ENCODE measurements around the gene TIMM17A. TPM values are rescaled to one million over a fixed set of nuclear protein-coding genes. Genes with fewer than 3 reads are reported as not detected.

The TIMM17A gene
- total RNA-seq, 2 experiments from 2014 or later: 75.8 to 76.8 TPM

DNA sequence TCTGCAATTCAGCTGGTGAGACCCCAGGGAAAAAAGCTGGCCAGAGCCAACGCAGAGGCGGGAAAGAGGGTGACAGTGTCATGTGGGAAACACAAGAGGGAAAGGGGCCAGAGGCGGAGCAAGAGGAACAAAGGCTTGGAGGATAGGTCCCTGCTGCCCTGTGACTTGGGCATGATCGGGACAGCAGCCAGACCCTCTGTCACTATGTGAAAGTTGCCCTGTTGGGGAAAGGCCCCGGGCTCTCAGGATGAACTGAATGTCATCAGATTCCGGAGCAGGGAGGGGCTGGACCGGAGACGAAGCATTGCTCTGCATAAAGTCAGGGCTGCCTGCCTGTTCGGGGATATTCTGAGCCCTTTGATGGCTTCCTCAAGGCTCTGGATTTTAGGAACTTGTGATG is 49.4 kb downstream of the TIMM17A start:
- TF ChIP-seq, protein P1, sequence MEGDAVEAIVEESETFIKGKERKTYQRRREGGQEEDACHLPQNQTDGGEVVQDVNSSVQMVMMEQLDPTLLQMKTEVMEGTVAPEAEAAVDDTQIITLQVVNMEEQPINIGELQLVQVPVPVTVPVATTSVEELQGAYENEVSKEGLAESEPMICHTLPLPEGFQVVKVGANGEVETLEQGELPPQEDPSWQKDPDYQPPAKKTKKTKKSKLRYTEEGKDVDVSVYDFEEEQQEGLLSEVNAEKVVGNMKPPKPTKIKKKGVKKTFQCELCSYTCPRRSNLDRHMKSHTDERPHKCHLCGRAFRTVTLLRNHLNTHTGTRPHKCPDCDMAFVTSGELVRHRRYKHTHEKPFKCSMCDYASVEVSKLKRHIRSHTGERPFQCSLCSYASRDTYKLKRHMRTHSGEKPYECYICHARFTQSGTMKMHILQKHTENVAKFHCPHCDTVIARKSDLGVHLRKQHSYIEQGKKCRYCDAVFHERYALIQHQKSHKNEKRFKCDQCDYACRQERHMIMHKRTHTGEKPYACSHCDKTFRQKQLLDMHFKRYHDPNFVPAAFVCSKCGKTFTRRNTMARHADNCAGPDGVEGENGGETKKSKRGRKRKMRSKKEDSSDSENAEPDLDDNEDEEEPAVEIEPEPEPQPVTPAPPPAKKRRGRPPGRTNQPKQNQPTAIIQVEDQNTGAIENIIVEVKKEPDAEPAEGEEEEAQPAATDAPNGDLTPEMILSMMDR (IDR thresholded peaks at IDR 0.05): no peak
- ChIA-PET CTCF (interaction anchor here (1.3 to 1.5 kb wide), 2 partner anchors 109 to 131 kb away, joined by 5 to 6 read pairs; no protein-coding TSS in a partner anchor), POLR2A (interaction anchor here (0.9 kb wide), 1 partner anchor 13 kb away, joined by 3 read pairs; no protein-coding TSS in a partner anchor)
- intact Hi-C loops (cut with micrococcal nuclease): loop anchor here (5.0 kb wide), 2 partner anchors 118 to 133 kb away; partner anchors contain the start of gene GPR37L1
- DNase-seq (no peak), ATAC-seq (no peak)
- H3K36me3 Mint-ChIP-seq (ENCODE audit: low read depth): peaks cover 33% of the 10 kb centered on the region
- H3K27ac Mint-ChIP-seq: no peak overlapping the region
- no peaks in the 10 kb centered on the region for H3K27me3 Mint-ChIP-seq
- no peak overlapping the region for H3K4me3 Mint-ChIP-seq
- H3K4me1 Mint-ChIP-seq (ENCODE audit: low read depth): peaks cover 2% of the 10 kb centered on the region
- no peaks in the 10 kb centered on the region for H3K9me3 Mint-ChIP-seq

DNA sequence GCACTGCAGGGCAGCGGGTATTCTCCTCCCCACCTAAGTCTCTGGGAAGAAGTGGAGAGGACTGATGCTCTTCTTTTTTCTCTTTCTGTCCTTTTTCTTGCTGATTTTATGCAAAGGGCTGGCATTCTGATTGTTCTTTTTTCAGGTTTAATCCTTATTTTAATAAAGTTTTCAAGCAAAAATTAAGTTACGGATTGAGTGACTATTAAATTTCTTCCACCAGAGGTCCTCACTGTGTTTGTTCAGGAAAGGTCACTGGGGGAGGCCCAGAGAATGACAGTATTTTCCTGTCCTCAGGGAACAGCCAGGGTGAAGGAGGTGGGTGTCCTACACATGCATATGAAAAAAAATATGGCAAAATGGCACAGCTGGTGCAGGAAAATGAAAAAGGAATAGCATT is 50.7 kb downstream of the TIMM17A start:
- Mint-ChIP-seq H3K27ac (no peak overlapping the region), H3K4me1 (ENCODE audit: low read depth) (peaks cover 2% of the 10 kb centered on the region), H3K9me3 (no peaks in the 10 kb centered on the region), H3K36me3 (ENCODE audit: low read depth) (peaks cover 26% of the 10 kb centered on the region), H3K4me3 (no peak overlapping the region), H3K27me3 (no peaks in the 10 kb centered on the region)
- DNase-seq (no peak), ATAC-seq (no peak)
- CTCF ChIA-PET: interaction anchor here (1.3 to 1.5 kb wide), 2 partner anchors 110 to 130 kb away, joined by 5 to 6 read pairs; no protein-coding TSS in a partner anchor
- intact Hi-C loops (cut with micrococcal nuclease): loop anchor here (5.0 kb wide), 2 partner anchors 116 to 131 kb away; partner anchors contain the start of gene GPR37L1
- POLR2A ChIA-PET: interaction anchor here (0.9 kb wide), 1 partner anchor 47 kb away, joined by 3 read pairs; no protein-coding TSS in a partner anchor
- TF ChIP-seq, protein P1 (IDR thresholded peaks at IDR 0.05): no peak

DNA sequence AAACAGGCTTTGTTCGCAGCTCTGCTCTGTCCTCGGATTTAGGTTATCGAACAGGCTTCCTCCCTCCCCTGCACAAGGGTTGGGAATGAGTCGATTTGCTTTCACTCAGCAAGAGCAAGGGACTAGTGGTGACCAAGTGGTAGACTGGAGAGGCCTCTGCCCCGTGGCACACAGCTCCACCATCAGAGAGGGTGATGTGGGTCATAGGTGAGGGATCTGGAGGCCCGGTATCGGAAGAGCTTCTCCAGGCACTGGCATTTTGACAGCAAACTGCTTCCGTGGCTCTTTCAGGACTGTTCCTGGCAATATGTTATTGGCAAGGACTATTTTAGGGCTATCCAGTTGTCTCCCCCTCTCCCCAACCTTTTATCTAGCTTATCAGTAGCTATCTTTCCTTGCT is 52.0 kb downstream of the TIMM17A start:
- peaks cover 2% of the 10 kb centered on the region for H3K4me1 Mint-ChIP-seq (ENCODE audit: low read depth)
- no peak overlapping the region for H3K4me3 Mint-ChIP-seq
- CTCF ChIA-PET: interaction anchor here (0.7 to 7.2 kb wide), 8 partner anchors 9 to 128 kb away, joined by 3 to 46 read pairs (median 4); no protein-coding TSS in a partner anchor
- intact Hi-C loops (cut with micrococcal nuclease): loop anchor here (5.0 kb wide), 2 partner anchors 115 to 130 kb away; partner anchors contain the start of gene GPR37L1
- H3K27me3 Mint-ChIP-seq: no peaks in the 10 kb centered on the region
- TF ChIP-seq, protein P1 (IDR thresholded peaks at IDR 0.05): no peak
- no peak for ATAC-seq
- POLR2A ChIA-PET: no interaction called here
- no peak for DNase-seq
- H3K36me3 Mint-ChIP-seq (ENCODE audit: low read depth): peaks cover 22% of the 10 kb centered on the region
- no peaks in the 10 kb centered on the region for H3K9me3 Mint-ChIP-seq
- no peak overlapping the region for H3K27ac Mint-ChIP-seq

DNA sequence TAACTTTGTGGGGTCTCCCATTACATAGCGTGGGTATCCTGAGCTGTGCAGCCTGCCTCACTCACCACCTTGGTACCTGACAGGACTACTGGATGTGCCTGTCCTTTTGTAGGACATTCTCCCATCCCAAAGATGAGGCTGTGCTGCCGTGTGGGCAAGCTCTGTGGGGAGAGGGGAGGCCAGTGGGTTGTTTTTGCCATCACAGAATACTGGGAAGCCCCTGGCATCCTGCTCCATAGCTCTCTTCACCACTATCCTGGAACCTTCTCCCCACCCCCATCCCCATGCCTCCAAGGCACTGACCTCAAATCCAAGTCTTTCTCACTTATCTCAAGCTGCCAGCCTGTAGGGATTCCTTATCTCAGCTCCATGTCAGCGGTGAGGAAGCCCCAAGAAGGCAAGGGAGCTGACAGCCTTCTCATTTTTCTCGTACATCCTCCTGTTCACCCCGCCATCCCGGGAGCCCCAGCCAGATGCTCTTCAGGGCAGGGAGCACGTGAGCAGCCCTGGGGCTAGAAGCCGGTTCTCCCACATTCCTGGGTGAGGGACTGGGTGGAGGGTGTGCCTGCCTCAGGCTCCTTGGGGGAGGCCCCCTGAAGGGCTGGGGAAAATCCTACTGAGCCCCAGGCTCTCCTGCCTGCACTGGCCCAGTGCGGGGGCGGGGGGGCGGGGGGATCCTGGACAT is 52.6 kb downstream of the TIMM17A start:
- Mint-ChIP-seq H3K4me3 (no peak overlapping the region), H3K9me3 (no peaks in the 10 kb centered on the region), H3K4me1 (ENCODE audit: low read depth) (peaks cover 2% of the 10 kb centered on the region), H3K36me3 (ENCODE audit: low read depth) (peaks cover 22% of the 10 kb centered on the region), H3K27ac (no peak overlapping the region), H3K27me3 (no peaks in the 10 kb centered on the region)
- TF ChIP-seq, protein P1 (IDR thresholded peaks at IDR 0.05): no peak
- ChIA-PET CTCF (interaction anchor here (0.7 to 7.2 kb wide), 6 partner anchors 9 to 127 kb away, joined by 3 to 46 read pairs (median 4); no protein-coding TSS in a partner anchor), POLR2A (no interaction called here)
- ATAC-seq: no peak
- intact Hi-C loops (cut with micrococcal nuclease): loop anchor here (5.0 kb wide), 2 partner anchors 114 to 129 kb away; partner anchors contain the start of gene GPR37L1
- DNase-seq: no peak
